PC-3 (cell line): ENCODE results near the gene BZW1. TPM values are rescaled to one million over a fixed set of nuclear protein-coding genes. Genes with fewer than 3 reads are reported as not detected.

ENCODE experiments used
- ATAC-seq: fragments of 200-7000 bp; cut with Tn5 transposase; 2 replicates; pipeline ENCODE4 v1.9.1; 2020; ENCODE audit warnings: mild to moderate bottlenecking, moderate library complexity
- BruUV-seq: library from RNA; stranded (reverse); fragments of 400-500 nt; replicated peaks from 2 replicates; lab custom pipeline; 2021; lab: Mats Ljungman, UMichigan
- CTCF ChIA-PET: fragments of 300-600 bp; sonication (Branson Sonifier 250); formaldehyde crosslinking; loops from one replicate; lab custom pipeline; 2022; ENCODE audit warnings: antibody characterized with exemption; lab: Charles Lee
- POLR2A ChIA-PET: fragments of 300-600 bp; sonication (Branson Sonifier 250); formaldehyde crosslinking; loops from one replicate; lab custom pipeline; 2022; ENCODE audit warnings: antibody characterized with exemption; ENCODE audit not compliant: unreplicated experiment; lab: Charles Lee
- DNase-seq: peaks from one replicate; pipeline ENCODE4 v3.0.0-alpha.2; 2015
- H2AFZ ChIP-seq: fragments of 300-600 bp; sonication (generic); 2 replicates; pipeline ENCODE4 v1.6.0; 2016; ENCODE audit warnings: antibody characterized with exemption, low read length
- H3F3A ChIP-seq: fragments of 300-600 bp; sonication (generic); one replicate; pipeline ENCODE4 v1.6.0; 2017; ENCODE audit warnings: antibody characterized with exemption, low read length, control low read depth, mild to moderate bottlenecking; ENCODE audit not compliant: unreplicated experiment
- H3K27ac ChIP-seq: fragments of 300-600 bp; sonication (generic); 2 replicates; pipeline ENCODE4 v1.5.1; 2016; ENCODE audit warnings: mild to moderate bottlenecking, low read length
- H3K27me3 ChIP-seq: fragments of 300-600 bp; sonication (generic); 2 replicates; pipeline ENCODE4 v1.6.1; 2016; ENCODE audit warnings: low read length, mixed read lengths
- H3K36me3 ChIP-seq: fragments of 300-600 bp; sonication (generic); 2 replicates; pipeline ENCODE4 v1.6.1; 2016; ENCODE audit warnings: low read depth, mixed run types, low read length, mixed read lengths
- H3K4me1 ChIP-seq: fragments of 300-600 bp; sonication (generic); 2 replicates; pipeline ENCODE4 v1.5.1; 2016; ENCODE audit warnings: low read length; ENCODE audit not compliant: insufficient read depth
- H3K4me2 ChIP-seq: fragments of 300-600 bp; sonication (generic); 2 replicates; pipeline ENCODE4 v1.6.0; 2016; ENCODE audit warnings: low read length
- H3K4me3 ChIP-seq: fragments of 300-600 bp; sonication (generic); 2 replicates; pipeline ENCODE4 v1.5.1; 2016; ENCODE audit warnings: mild to moderate bottlenecking, low read length, mixed read lengths
- H3K79me2 ChIP-seq: fragments of 300-600 bp; sonication (generic); 2 replicates; pipeline ENCODE4 v1.6.1; 2017; ENCODE audit warnings: low read length, mixed read lengths
- H3K9ac ChIP-seq: fragments of 300-600 bp; sonication (generic); 2 replicates; pipeline ENCODE4 v1.6.0; 2016; ENCODE audit warnings: mild to moderate bottlenecking, low read length
- H3K9me2 ChIP-seq: fragments of 300-600 bp; sonication (generic); replicated peaks from 2 replicates; pipeline ENCODE4 v1.6.1; 2016; ENCODE audit warnings: mixed run types, low read length, mixed read lengths
- H3K9me3 ChIP-seq: fragments of 300-600 bp; sonication (generic); 2 replicates; pipeline ENCODE4 v1.6.1; 2016; ENCODE audit warnings: low read length, mixed read lengths
- H4K20me1 ChIP-seq: fragments of 300-600 bp; sonication (generic); 2 replicates; pipeline ENCODE4 v1.6.1; 2016; ENCODE audit warnings: low read length, mixed read lengths
- CTCF ChIP-seq: fragments of 300-600 bp; sonication (generic); conservative IDR thresholded peaks from 2 replicates; pipeline ENCODE4 v1.5.1; 2017; ENCODE audit warnings: antibody characterized with exemption, low read depth, mild to moderate bottlenecking, low read length
- EZH2 ChIP-seq: fragments of 300-600 bp; sonication (generic); IDR thresholded peaks from one replicate; pipeline ENCODE4 v1.6.1; 2017; ENCODE audit warnings: antibody characterized with exemption, mild to moderate bottlenecking, low read length; ENCODE audit not compliant: unreplicated experiment
- EZH2phosphoT487 ChIP-seq: fragments of 300-600 bp; sonication (generic); IDR thresholded peaks from 2 replicates; pipeline ENCODE4 v1.6.1; 2018; ENCODE audit warnings: mild to moderate bottlenecking, antibody characterized with exemption, low read length, borderline replicate concordance
- intact Hi-C: fragments of 100-400 bp; cut with micrococcal nuclease; formaldehyde crosslinking; loops from 2 replicates; pipeline ENCODE4 v1.9.0; 2023
- total RNA-seq: library from RNA; depleted of rRNA; stranded (reverse); fragments of >200 nt; gene quantifications from 2 replicates; pipeline ENCODE4 v1.2.3, GENCODE V29; 2014

The BZW1 gene
- total RNA-seq, 1 experiment from 2014 or later: 626 TPM

GRCh38 chr2:200781616-200782015 is 30.1 kb upstream of the BZW1 start:
- H3K9me3 ChIP-seq: no peaks in the 10 kb centered on the region
- ChIA-PET POLR2A (interaction anchor here (0.6 kb wide), 1 partner anchor 47 kb away, joined by 3 read pairs; no protein-coding TSS in a partner anchor), CTCF (no interaction called here)
- ATAC-seq (no peak), DNase-seq (peak; percentile 38)
- H3K27ac ChIP-seq: peak overlapping the region; percentile 74
- no peaks in the 10 kb centered on the region for H3K9me2 ChIP-seq
- 0 out of 2 replicates have a peak overlapping the region, but pooled peaks have one; percentile 6 for H2AFZ ChIP-seq
- intact Hi-C loops: no loop called here
- 0 out of 2 replicates have a peak overlapping the region, but pooled peaks have one; percentile 23 for H3K4me2 ChIP-seq
- H4K20me1 ChIP-seq: no peaks in the 10 kb centered on the region
- peak overlapping the region; percentile 3; the same call in 1 of the 2 replicates for H3K9ac ChIP-seq
- no peak for TF ChIP-seq EZH2
- no peak for TF ChIP-seq EZH2phosphoT487
- no peak for TF ChIP-seq CTCF
- H3K36me3 ChIP-seq: no peaks in the 10 kb centered on the region
- H3K79me2 ChIP-seq: no peaks in the 10 kb centered on the region
- no peak overlapping the region for H3K4me3 ChIP-seq
- H3K4me1 ChIP-seq: peaks cover 63% of the 10 kb centered on the region
- no peaks in the 10 kb centered on the region for H3K27me3 ChIP-seq
- BruUV-seq: no TSS peak
- H3F3A ChIP-seq: peaks cover 12% of the 10 kb centered on the region

GRCh38 chr2:200782251-200782650 is 29.5 kb upstream of the BZW1 start:
- peaks cover 18% of the 10 kb centered on the region for H3F3A ChIP-seq
- no peak overlapping the region for H2AFZ ChIP-seq
- CTCF ChIA-PET: no interaction called here
- no peak for DNase-seq
- H3K9me3 ChIP-seq: no peaks in the 10 kb centered on the region
- H3K27ac ChIP-seq: peak overlapping the region; percentile 74
- no peaks in the 10 kb centered on the region for H3K36me3 ChIP-seq
- H3K4me2 ChIP-seq: no peak overlapping the region
- H3K4me3 ChIP-seq: no peak overlapping the region
- peak overlapping the region; percentile 3; the same call in 1 of the 2 replicates for H3K9ac ChIP-seq
- H3K79me2 ChIP-seq: no peaks in the 10 kb centered on the region
- H3K9me2 ChIP-seq: no peaks in the 10 kb centered on the region
- intact Hi-C loops: no loop called here
- no TSS peak for BruUV-seq
- ATAC-seq: no peak
- H4K20me1 ChIP-seq: no peaks in the 10 kb centered on the region
- H3K4me1 ChIP-seq: peaks cover 63% of the 10 kb centered on the region
- no peaks in the 10 kb centered on the region for H3K27me3 ChIP-seq
- POLR2A ChIA-PET: no interaction called here
- TF ChIP-seq EZH2phosphoT487: no peak

- no peaks in the 10 kb centered on the region for H3K36me3 ChIP-seq
- POLR2A ChIA-PET: interaction anchor here (0.7 kb wide), 1 partner anchor 153 kb away, joined by 3 read pairs; no protein-coding TSS in a partner anchor
- no peak overlapping the region for H3K27ac ChIP-seq
- H3K79me2 ChIP-seq: no peaks in the 10 kb centered on the region
- no peak overlapping the region for H2AFZ ChIP-seq
- TF ChIP-seq EZH2 (no peak), EZH2phosphoT487 (no peak), CTCF (no peak)
- intact Hi-C loops: no loop called here
- no peak for ATAC-seq
- H3K4me3 ChIP-seq: no peak overlapping the region
- peaks cover 18% of the 10 kb centered on the region for H3F3A ChIP-seq
- no peak overlapping the region for H3K9ac ChIP-seq
- H4K20me1 ChIP-seq: no peaks in the 10 kb centered on the region
- H3K9me2 ChIP-seq: no peaks in the 10 kb centered on the region
- no peaks in the 10 kb centered on the region for H3K9me3 ChIP-seq
- CTCF ChIA-PET: no interaction called here
- H3K4me1 ChIP-seq: peaks cover 64% of the 10 kb centered on the region
- no peaks in the 10 kb centered on the region for H3K27me3 ChIP-seq
- DNase-seq: no peak
- H3K4me2 ChIP-seq: no peak overlapping the region
- no TSS peak for BruUV-seq
Measured at GRCh38 chr2:200784215-200784614, 27.5 kb upstream of the BZW1 start.
